Smooth muscle cell (in vitro differentiated cells): ENCODE measurements around the gene SRL. TPM values are rescaled to one million over a fixed set of nuclear protein-coding genes. Genes with fewer than 3 reads are reported as not detected.

Source experiments
- DNase-seq: peaks from one replicate; lab custom pipeline; 2025; ENCODE audit not compliant: unreplicated experiment; lab: John Stamatoyannopoulos, UW
- H2AFZ ChIP-seq: fragments of 200-600 bp; sonication (generic); 2 replicates; pipeline ENCODE4 v1.6.0; 2016; ENCODE audit warnings: antibody characterized with exemption, low read depth, mild to moderate bottlenecking
- H3F3A ChIP-seq: fragments of 200-600 bp; sonication (generic); 2 replicates; pipeline ENCODE4 v1.6.0; 2017; ENCODE audit warnings: antibody characterized with exemption, low read depth
- H3K27ac ChIP-seq: fragments of 200-600 bp; sonication (generic); 2 replicates; pipeline ENCODE4 v1.5.1; 2016; ENCODE audit warnings: low read depth, mild to moderate bottlenecking
- H3K27me3 ChIP-seq: fragments of 200-600 bp; sonication (generic); 2 replicates; pipeline ENCODE4 v1.6.1; 2016; ENCODE audit warnings: low read depth, mild to moderate bottlenecking
- H3K36me3 ChIP-seq: fragments of 200-600 bp; sonication (generic); 2 replicates; pipeline ENCODE4 v1.5.1; 2016; ENCODE audit warnings: low read depth
- H3K4me1 ChIP-seq: fragments of 200-600 bp; sonication (generic); 2 replicates; pipeline ENCODE4 v1.5.1; 2016; ENCODE audit warnings: low read depth
- H3K4me2 ChIP-seq: fragments of 200-600 bp; sonication (generic); 2 replicates; pipeline ENCODE4 v1.6.0; 2016; ENCODE audit warnings: mild to moderate bottlenecking
- H3K4me3 ChIP-seq: fragments of 200-600 bp; sonication (generic); 2 replicates; pipeline ENCODE4 v1.5.1; 2016; ENCODE audit warnings: mild to moderate bottlenecking
- H3K79me2 ChIP-seq: fragments of 200-600 bp; sonication (generic); 2 replicates; pipeline ENCODE4 v1.6.0; 2016; ENCODE audit warnings: low read depth, mild to moderate bottlenecking
- H3K9ac ChIP-seq: fragments of 200-600 bp; sonication (generic); 2 replicates; pipeline ENCODE4 v1.6.0; 2016; ENCODE audit warnings: low read depth
- H3K9me3 ChIP-seq: fragments of 200-600 bp; sonication (generic); replicated peaks from 2 replicates; pipeline ENCODE4 v1.5.1; 2016; ENCODE audit warnings: low read depth
- H4K20me1 ChIP-seq: fragments of 200-600 bp; sonication (generic); 2 replicates; pipeline ENCODE4 v1.6.0; 2016; ENCODE audit warnings: low read depth
- CTCF ChIP-seq: fragments of 200-600 bp; sonication (generic); IDR thresholded peaks from 2 replicates; pipeline ENCODE4 v1.5.1; 2017; ENCODE audit warnings: borderline replicate concordance, mild to moderate bottlenecking, antibody characterized with exemption; ENCODE audit not compliant: insufficient read depth, poor library complexity, severe bottlenecking
- WGBS: methylation state at CpG from one replicate; pipeline ENCODE4 v1.1.7; 2016; ENCODE audit warnings: low lambda C conversion rate; 5-methylcytosine and 5-hydroxymethylcytosine counted together
- polyA plus RNA-seq: library from polyadenylated mRNA; unstranded; fragments of >200 nt; fragmentation: Nextera tagmentation; extraction: Ambion mirVana; gene quantifications from 2 replicates; pipeline ENCODE4 v1.2.1, GENCODE V29; 2016
- total RNA-seq: library from RNA; depleted of rRNA; stranded (reverse); fragments of >200 nt; gene quantifications from 2 replicates; pipeline ENCODE4 v1.2.3, GENCODE V29; 2014

Gene SRL
- total RNA-seq (not detected in 2 replicates), polyA plus RNA-seq (0.08 TPM in 1 of 2 replicates, not detected in the other)

DNA sequence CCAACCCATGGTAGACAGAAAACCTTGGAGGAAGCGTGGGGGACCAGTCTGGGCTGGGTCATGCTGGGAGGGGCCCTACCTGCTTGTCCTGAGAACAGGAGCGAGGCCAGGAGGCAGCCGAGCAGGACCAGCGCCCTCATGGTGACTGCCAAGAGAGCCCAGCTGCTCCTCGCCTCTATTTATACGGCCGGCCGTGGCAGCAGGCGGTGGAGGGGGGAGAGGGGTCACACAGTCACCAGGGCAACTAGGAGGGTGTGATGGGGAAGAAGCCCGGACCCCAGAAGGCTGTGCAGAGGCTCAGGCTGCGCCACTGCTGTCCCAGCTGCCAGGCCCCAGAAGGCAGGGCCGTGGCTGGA, at the start of gene SRL:
TSS of gene SRL (minus strand) at position 153 of the 356 bp plus-strand sequence. CDS start at position 140, 13 bp downstream.
- WGBS = 91% methylated on average over 12 of the region's 12 CpGs
- Histone ChIP-seq H3K36me3 (no peaks in the 10 kb centered on the region), H3K9ac (no peak within 1 kb of the TSS), H3K4me3 (no peak within 1 kb of the TSS), H3F3A (no peaks in the 10 kb centered on the region), H3K27ac (no peak within 1 kb of the TSS), H3K4me1 (peaks cover 7% of the 10 kb centered on the region), H3K27me3 (no peaks in the 10 kb centered on the region), H3K9me3 (no peaks in the 10 kb centered on the region), H3K4me2 (no peak within 1 kb of the TSS), H2AFZ (no peak within 1 kb of the TSS), H4K20me1 (no peaks in the 10 kb centered on the region), H3K79me2 (no peaks in the 10 kb centered on the region)
- DNase-seq = no peak
- no peak for TF ChIP-seq CTCF

DNA sequence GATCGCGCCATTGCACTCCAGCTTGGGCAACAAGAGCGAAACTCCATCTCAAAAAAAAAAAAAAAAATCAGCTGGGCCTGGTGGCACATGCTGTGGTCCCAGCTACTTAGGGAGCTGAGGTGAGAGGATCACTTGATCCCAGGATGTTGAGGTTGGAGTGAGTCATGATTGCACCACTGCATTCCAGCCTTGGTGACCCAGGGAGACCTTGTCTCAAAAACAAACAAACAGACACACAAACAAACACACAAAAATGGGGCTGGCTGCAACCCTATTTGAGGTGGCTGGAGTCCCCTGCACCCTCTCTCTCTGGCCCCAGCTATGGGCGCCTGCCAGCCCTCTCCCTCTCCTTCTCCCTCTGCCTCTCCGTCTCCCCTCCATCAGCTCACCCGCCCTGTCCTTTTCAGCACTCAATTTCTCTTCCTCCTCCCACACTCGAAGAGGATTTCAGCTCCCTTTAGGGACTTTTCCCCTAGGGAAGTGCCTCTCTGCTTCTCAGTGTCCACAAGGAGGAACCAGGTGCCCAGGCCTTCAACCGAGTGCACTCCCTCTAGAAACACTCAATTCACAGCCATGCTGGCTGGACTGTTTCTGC, 48.5 kb upstream of the SRL start:
- no peak for DNase-seq
- Histone ChIP-seq H3K27ac (peak overlapping the region; percentile 90), H3K4me2 (no peak overlapping the region), H3K9ac (peak overlapping the region; percentile 82), H4K20me1 (no peaks in the 10 kb centered on the region), H3K4me3 (no peak overlapping the region), H3K9me3 (no peaks in the 10 kb centered on the region), H3K4me1 (peaks cover 21% of the 10 kb centered on the region), H3K79me2 (no peaks in the 10 kb centered on the region), H2AFZ (no peak overlapping the region), H3F3A (peaks cover 11% of the 10 kb centered on the region), H3K27me3 (no peaks in the 10 kb centered on the region), H3K36me3 (no peaks in the 10 kb centered on the region)
- WGBS = 58% methylated on average over 8 of the region's 8 CpGs
- TF ChIP-seq CTCF = peak; percentile 15

- H3K4me2 ChIP-seq = peak overlapping the region; percentile 18
- H2AFZ ChIP-seq = no peak overlapping the region
- no peaks in the 10 kb centered on the region for H4K20me1 ChIP-seq
- no peaks in the 10 kb centered on the region for H3F3A ChIP-seq
- WGBS = 25% methylated on average over 22 of the region's 22 CpGs
- H3K27me3 ChIP-seq = no peaks in the 10 kb centered on the region
- H3K9ac ChIP-seq = no peak overlapping the region
- peak; percentile 18 for DNase-seq
- no peak overlapping the region for H3K4me3 ChIP-seq
- no peaks in the 10 kb centered on the region for H3K79me2 ChIP-seq
- no peak overlapping the region for H3K27ac ChIP-seq
- no peaks in the 10 kb centered on the region for H3K9me3 ChIP-seq
- H3K4me1 ChIP-seq = peaks cover 9% of the 10 kb centered on the region
- TF ChIP-seq CTCF = peak; percentile 89
- no peaks in the 10 kb centered on the region for H3K36me3 ChIP-seq
These were observed 46.5 kb upstream of the SRL start for GRCh38 chr16:4288148-4288921.
